ENCODE measurements around the gene MICALL2. TPM values are rescaled to one million over a fixed set of nuclear protein-coding genes. Genes with fewer than 3 reads are reported as not detected.

Gene MICALL2
- total RNA-seq, 1 donor from 2014 or later = 14.2 TPM

DNA sequence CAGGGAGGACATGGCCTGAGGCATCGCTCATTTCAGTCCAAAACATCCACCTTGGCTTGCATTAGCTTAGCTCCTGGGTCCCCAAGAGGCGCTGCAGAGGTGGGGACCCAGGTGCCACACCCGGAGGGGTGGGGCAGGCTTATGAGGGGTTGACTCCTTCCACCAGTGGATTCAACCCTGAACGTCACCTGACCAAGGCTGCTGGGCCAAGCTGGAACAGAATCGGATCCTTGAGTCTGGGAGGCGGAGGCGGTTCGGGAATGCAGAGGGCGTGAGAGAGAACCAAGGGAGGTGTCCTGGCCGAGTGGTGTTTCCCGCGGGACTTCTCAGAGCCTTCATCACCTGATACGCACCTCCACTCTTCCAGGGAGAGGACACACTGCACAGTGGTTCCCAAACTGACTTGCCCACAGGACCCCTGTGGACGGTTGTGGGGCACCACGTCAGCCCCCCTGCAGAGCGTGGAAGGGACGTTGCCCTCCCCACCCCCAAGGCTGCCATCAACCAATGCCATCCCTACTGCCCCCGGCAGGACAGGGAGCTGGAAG, 4.5 kb upstream of the MICALL2 start:
- no peak for FAIRE-seq
- no peaks in the 10 kb centered on the region for H3K27me3 ChIP-seq (ENCODE audit: control insufficient read depth, insufficient read depth, low read length)

DNA sequence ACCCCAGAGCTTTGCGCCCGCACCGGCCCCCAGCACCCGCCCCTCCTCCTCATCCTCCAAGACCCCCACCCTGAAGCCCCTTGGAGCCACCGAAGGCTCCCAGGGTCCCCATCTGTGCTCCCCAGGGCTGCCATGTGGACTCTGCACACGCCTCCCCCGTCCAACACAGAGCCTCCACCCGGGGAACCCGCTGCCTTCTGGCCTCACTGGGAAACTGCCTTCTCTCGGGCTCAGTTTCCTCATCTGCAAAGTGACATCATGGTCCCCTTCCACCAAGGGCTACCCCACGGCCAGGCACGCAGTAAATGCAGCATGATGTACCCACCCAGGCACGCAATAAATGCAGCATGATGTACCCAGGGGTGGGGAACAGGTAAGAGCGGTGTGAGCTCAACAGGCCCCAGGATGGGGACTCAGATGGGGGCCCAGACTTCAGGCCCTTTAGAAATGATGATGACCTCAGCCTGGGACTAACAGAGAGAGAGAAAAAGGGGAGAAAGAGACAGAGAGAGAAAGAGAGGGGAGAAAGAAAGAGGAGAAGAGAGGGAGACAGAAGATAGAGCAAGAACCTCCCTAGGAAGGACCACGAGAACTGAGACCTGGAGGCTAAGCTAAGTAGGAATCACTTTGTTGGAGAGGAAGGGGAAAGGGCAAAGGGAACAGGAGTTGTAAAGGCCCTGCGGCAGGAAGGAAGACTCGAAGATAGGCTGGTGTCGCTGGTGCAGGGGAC, 2.5 kb upstream of the MICALL2 start:
- no peaks in the 10 kb centered on the region for H3K27me3 ChIP-seq (ENCODE audit: control insufficient read depth, insufficient read depth, low read length)
- no peak overlapping the region for H3K4me3 ChIP-seq (ENCODE audit: low read depth, low read length)
- DNase-seq (ENCODE audit: low read depth) = no peak
- H3K36me3 ChIP-seq (ENCODE audit: control insufficient read depth, insufficient read depth, low read length) = no peaks in the 10 kb centered on the region
- TF ChIP-seq, protein P1, sequence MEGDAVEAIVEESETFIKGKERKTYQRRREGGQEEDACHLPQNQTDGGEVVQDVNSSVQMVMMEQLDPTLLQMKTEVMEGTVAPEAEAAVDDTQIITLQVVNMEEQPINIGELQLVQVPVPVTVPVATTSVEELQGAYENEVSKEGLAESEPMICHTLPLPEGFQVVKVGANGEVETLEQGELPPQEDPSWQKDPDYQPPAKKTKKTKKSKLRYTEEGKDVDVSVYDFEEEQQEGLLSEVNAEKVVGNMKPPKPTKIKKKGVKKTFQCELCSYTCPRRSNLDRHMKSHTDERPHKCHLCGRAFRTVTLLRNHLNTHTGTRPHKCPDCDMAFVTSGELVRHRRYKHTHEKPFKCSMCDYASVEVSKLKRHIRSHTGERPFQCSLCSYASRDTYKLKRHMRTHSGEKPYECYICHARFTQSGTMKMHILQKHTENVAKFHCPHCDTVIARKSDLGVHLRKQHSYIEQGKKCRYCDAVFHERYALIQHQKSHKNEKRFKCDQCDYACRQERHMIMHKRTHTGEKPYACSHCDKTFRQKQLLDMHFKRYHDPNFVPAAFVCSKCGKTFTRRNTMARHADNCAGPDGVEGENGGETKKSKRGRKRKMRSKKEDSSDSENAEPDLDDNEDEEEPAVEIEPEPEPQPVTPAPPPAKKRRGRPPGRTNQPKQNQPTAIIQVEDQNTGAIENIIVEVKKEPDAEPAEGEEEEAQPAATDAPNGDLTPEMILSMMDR (IDR thresholded peaks at IDR 0.05; ENCODE audit: insufficient read depth, low read length, severe bottlenecking) = no peak
- FAIRE-seq = no peak

More for the DNA sequence above, 4.5 kb upstream of the MICALL2 start:
- H3K4me3 ChIP-seq (ENCODE audit: low read depth, low read length) = no peak overlapping the region
- TF ChIP-seq, protein P1 (IDR thresholded peaks at IDR 0.05; ENCODE audit: insufficient read depth, low read length, severe bottlenecking) = no peak
- DNase-seq (ENCODE audit: low read depth) = no peak
- no peaks in the 10 kb centered on the region for H3K36me3 ChIP-seq (ENCODE audit: control insufficient read depth, insufficient read depth, low read length)

- Histone ChIP-seq H3K36me3 (ENCODE audit: control insufficient read depth, insufficient read depth, low read length) (no peaks in the 10 kb centered on the region), H3K27me3 (ENCODE audit: control insufficient read depth, insufficient read depth, low read length) (no peaks in the 10 kb centered on the region), H3K4me3 (ENCODE audit: low read depth, low read length) (no peak overlapping the region)
- DNase-seq (ENCODE audit: low read depth) (no peak), FAIRE-seq (no peak)
- TF ChIP-seq, protein P1 (IDR thresholded peaks at IDR 0.05; ENCODE audit: insufficient read depth, low read length, severe bottlenecking) = no peak
These were observed 1.8 kb upstream of the MICALL2 start for GRCh38 chr7:1460821-1461645.

GRCh38 chr7:1459920-1460820, 900 bp upstream of the MICALL2 start:
- peak; percentile 61 for DNase-seq (ENCODE audit: low read depth)
- no peaks in the 10 kb centered on the region for H3K36me3 ChIP-seq (ENCODE audit: control insufficient read depth, insufficient read depth, low read length)
- H3K27me3 ChIP-seq (ENCODE audit: control insufficient read depth, insufficient read depth, low read length) = no peaks in the 10 kb centered on the region
- peak overlapping the region; percentile 25 for H3K4me3 ChIP-seq (ENCODE audit: low read depth, low read length)
- TF ChIP-seq, protein P1 (IDR thresholded peaks at IDR 0.05; ENCODE audit: insufficient read depth, low read length, severe bottlenecking) = no peak
- FAIRE-seq = no peak

- TF ChIP-seq, protein P1 (IDR thresholded peaks at IDR 0.05; ENCODE audit: insufficient read depth, low read length, severe bottlenecking) = no peak
- DNase-seq (ENCODE audit: low read depth) (peak; percentile 87), FAIRE-seq (no peak)
- no peaks in the 10 kb centered on the region for H3K27me3 ChIP-seq (ENCODE audit: control insufficient read depth, insufficient read depth, low read length)
- H3K4me3 ChIP-seq (ENCODE audit: low read depth, low read length) = peak overlapping the region; percentile 95
- no peaks in the 10 kb centered on the region for H3K36me3 ChIP-seq (ENCODE audit: control insufficient read depth, insufficient read depth, low read length)
These were observed 232 bp upstream of the MICALL2 start for GRCh38 chr7:1459512-1459892.

All from bronchial epithelial cell (primary cell).